Measurements from ENCODE around the gene METTL1.

METTL1 gene

GRCh38 chr12:57753756-57754337, 18.1 kb downstream of the METTL1 start:
- DNase-seq (ENCODE audit: low spot score), result no peak

- no peak for DNase-seq (ENCODE audit: low spot score)
Observed at GRCh38 chr12:57752668-57753000, 19.3 kb downstream of the METTL1 start.

GRCh38 chr12:57751788-57752667, 19.9 kb downstream of the METTL1 start, which contains the start of gene CDK4:
TSS of gene CDK4 (minus strand) at chr12:57752310. CDS start at chr12:57751717, 593 bp downstream.
- peak; percentile 99 for DNase-seq (ENCODE audit: low spot score)

- no peak for DNase-seq (ENCODE audit: low spot score)
Observed at GRCh38 chr12:57751432-57751787, 20.5 kb downstream of the METTL1 start.

GRCh38 chr12:57750561-57751431, 21.1 kb downstream of the METTL1 start:
- no peak for DNase-seq (ENCODE audit: low spot score)

- no peak for DNase-seq (ENCODE audit: low spot score)
Observed at GRCh38 chr12:57749061-57749460, 22.8 kb downstream of the METTL1 start.

GRCh38 chr12:57746025-57746424, 25.9 kb downstream of the METTL1 start:
- DNase-seq (ENCODE audit: low spot score), result no peak

- DNase-seq (ENCODE audit: low spot score), result no peak
Observed at GRCh38 chr12:57745485-57745881, 26.4 kb downstream of the METTL1 start.

GRCh38 chr12:57744777-57745484, 27.0 kb downstream of the METTL1 start, which contains the start of gene TSPAN31:
TSS of gene TSPAN31 (plus strand) at chr12:57745039. CDS start at chr12:57745155, 116 bp downstream.
- peak; percentile 95 for DNase-seq (ENCODE audit: low spot score)

GRCh38 chr12:57744194-57744776, 27.6 kb downstream of the METTL1 start:
- peak; percentile 67 for DNase-seq (ENCODE audit: low spot score)

GRCh38 chr12:57743769-57744168, 28.1 kb downstream of the METTL1 start:
- DNase-seq (ENCODE audit: low spot score), result no peak

GRCh38 chr12:57741844-57742738, 29.8 kb downstream of the METTL1 start:
- peak; percentile 88 for DNase-seq (ENCODE audit: low spot score)

- no peak for DNase-seq (ENCODE audit: low spot score)
Observed at GRCh38 chr12:57741413-57741789, 30.5 kb downstream of the METTL1 start.

GRCh38 chr12:57740656-57741412, 31.1 kb downstream of the METTL1 start:
- peak; percentile 86 for DNase-seq (ENCODE audit: low spot score)

- DNase-seq (ENCODE audit: low spot score), result no peak
Observed at GRCh38 chr12:57739914-57740538, 31.9 kb downstream of the METTL1 start.

GRCh38 chr12:57739387-57739786, 32.5 kb downstream of the METTL1 start:
- no peak for DNase-seq (ENCODE audit: low spot score)

GRCh38 chr12:57738661-57739237, 33.2 kb downstream of the METTL1 start, which contains the start of gene AGAP2:
TSS of gene AGAP2 (minus strand) at chr12:57738742. CDS start at chr12:57738246, 496 bp downstream.
- no peak for DNase-seq (ENCODE audit: low spot score)

All from activated CD4-positive, alpha-beta T cell treated with anti-CD3 and anti-CD28 coated beads, Interleukin-2, Interleukin-4, amounts not matched to agents 100 ng/mL and 50 ng/mL, durations not matched to agents 16 hours and 8 hours (primary cell).